ENCODE measurements around the gene COQ2. TPM values are rescaled to one million over a fixed set of nuclear protein-coding genes. Genes with fewer than 3 reads are reported as not detected.

The COQ2 gene
- total and polyA plus RNA-seq, 7 donors, result 5.6 to 16.8 (median 7.8) TPM

DNA sequence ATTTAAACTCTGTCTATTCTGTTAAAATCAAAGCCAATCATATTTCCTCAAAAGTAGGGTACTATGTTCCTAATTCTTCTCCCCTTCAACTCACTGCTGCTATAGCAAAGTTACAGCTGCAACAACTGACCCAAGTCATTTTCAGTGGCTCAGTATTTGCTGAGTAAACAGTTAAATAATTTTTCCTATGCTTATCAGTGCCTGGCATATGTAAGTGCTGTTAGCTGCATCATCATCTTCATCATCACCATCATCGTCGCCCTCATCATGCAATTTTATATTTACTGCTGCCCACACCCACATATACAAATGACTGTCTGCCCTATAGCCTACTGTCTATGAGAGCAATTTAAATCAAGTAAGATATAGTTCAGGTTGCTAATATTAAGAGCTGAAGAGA, 21.9 kb downstream of the COQ2 start:
- no peak for DNase-seq
- 22 to 69% methylated on average over 2 of the region's 2 CpGs for WGBS, 2 donors
- no peaks in the 10 kb centered on the region for H3K9me3 ChIP-seq
- H3K27me3 ChIP-seq, result no peaks in the 10 kb centered on the region
- no peak overlapping the region for H3K4me3 ChIP-seq
- no peak for TF ChIP-seq EP300 (IDR thresholded peaks at IDR 0.05)
- TF ChIP-seq POLR2AphosphoS5 (IDR thresholded peaks at IDR 0.05), result no peak
- no peak overlapping the region for H3K27ac ChIP-seq
- intact Hi-C loops (cut with DNase I), result no loop called here
- peaks cover 0 to 7% (median 3%) of the 10 kb centered on the region in 4 donors for H3K4me1 ChIP-seq
- H3K36me3 ChIP-seq, result peaks cover 0 to 26% (median 0%) of the 10 kb centered on the region in 4 donors

- 19 to 73% methylated on average over 5 of the region's 5 CpGs for WGBS, 2 donors
- no peaks in the 10 kb centered on the region for H3K9me3 ChIP-seq
- DNase-seq, result no peak
- no peak overlapping the region for H3K4me3 ChIP-seq
- no peak overlapping the region for H3K27ac ChIP-seq
- no peaks in the 10 kb centered on the region for H3K27me3 ChIP-seq
- peaks cover 0 to 19% (median 0%) of the 10 kb centered on the region in 4 donors for H3K36me3 ChIP-seq
- peaks cover 0 to 18% (median 10%) of the 10 kb centered on the region in 4 donors for H3K4me1 ChIP-seq
- intact Hi-C loops (cut with DNase I), result no loop called here
- TF ChIP-seq CTCF (IDR thresholded peaks at IDR 0.05) (no peak), POLR2AphosphoS5 (IDR thresholded peaks at IDR 0.05) (no peak), POLR2A (IDR thresholded peaks at IDR 0.05) (no peak), EP300 (IDR thresholded peaks at IDR 0.05) (no peak)
Observed at GRCh38 chr4:83261307-83261706, 23.3 kb downstream of the COQ2 start.

GRCh38 chr4:83259586-83259985, 25.0 kb downstream of the COQ2 start:
- H3K36me3 ChIP-seq, result peaks cover 0 to 19% (median 0%) of the 10 kb centered on the region in 4 donors
- WGBS, 2 donors, result 99 to 100% methylated on average over 1 of the region's 1 CpG
- no peak for DNase-seq
- H3K4me3 ChIP-seq, result no peak overlapping the region
- intact Hi-C loops (cut with DNase I), result loop anchor here (2.0 kb wide), 1 partner anchor 797 kb away; no protein-coding TSS in a partner anchor
- no peaks in the 10 kb centered on the region for H3K27me3 ChIP-seq
- H3K27ac ChIP-seq, result no peak overlapping the region
- peaks cover 0 to 30% (median 21%) of the 10 kb centered on the region in 4 donors for H3K4me1 ChIP-seq
- no peak for TF ChIP-seq POLR2A (IDR thresholded peaks at IDR 0.05)
- TF ChIP-seq CTCF (IDR thresholded peaks at IDR 0.05), result no peak
- TF ChIP-seq EP300 (IDR thresholded peaks at IDR 0.05), result no peak
- no peak for TF ChIP-seq POLR2AphosphoS5 (IDR thresholded peaks at IDR 0.05)
- no peaks in the 10 kb centered on the region for H3K9me3 ChIP-seq

DNA sequence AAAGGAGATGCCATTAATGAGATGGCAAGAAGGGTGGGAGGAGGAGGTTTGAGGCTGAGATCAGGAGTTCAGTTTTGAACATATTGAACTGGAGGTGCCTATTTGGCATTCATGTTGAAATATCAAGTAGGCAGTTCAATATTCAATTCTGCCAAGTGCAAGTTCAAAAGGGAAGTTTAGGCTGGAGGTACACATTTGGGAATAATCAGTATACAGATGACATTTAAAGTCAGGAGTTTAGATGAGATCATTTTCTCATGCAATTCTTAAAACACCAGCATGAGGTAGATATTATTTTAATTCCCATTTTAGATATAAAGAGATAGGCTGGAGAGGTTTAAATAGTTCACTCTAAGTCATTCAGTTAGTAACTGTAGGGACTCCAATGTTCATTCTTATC, 26.1 kb downstream of the COQ2 start:
- Histone ChIP-seq H3K4me3 (no peak overlapping the region), H3K27ac (peak overlapping the region in 1 of 4 donors; percentile 30), H3K27me3 (no peaks in the 10 kb centered on the region), H3K9me3 (no peaks in the 10 kb centered on the region), H3K36me3 (peaks cover 0 to 15% (median 0%) of the 10 kb centered on the region in 4 donors), H3K4me1 (peaks cover 0 to 30% (median 21%) of the 10 kb centered on the region in 4 donors)
- no peak for DNase-seq
- intact Hi-C loops (cut with DNase I), result loop anchor here (2.0 kb wide), 1 partner anchor 796 kb away; no protein-coding TSS in a partner anchor
- TF ChIP-seq CTCF (IDR thresholded peaks at IDR 0.05) (no peak), EP300 (IDR thresholded peaks at IDR 0.05) (no peak), POLR2A (IDR thresholded peaks at IDR 0.05) (no peak), POLR2AphosphoS5 (IDR thresholded peaks at IDR 0.05) (no peak)

DNA sequence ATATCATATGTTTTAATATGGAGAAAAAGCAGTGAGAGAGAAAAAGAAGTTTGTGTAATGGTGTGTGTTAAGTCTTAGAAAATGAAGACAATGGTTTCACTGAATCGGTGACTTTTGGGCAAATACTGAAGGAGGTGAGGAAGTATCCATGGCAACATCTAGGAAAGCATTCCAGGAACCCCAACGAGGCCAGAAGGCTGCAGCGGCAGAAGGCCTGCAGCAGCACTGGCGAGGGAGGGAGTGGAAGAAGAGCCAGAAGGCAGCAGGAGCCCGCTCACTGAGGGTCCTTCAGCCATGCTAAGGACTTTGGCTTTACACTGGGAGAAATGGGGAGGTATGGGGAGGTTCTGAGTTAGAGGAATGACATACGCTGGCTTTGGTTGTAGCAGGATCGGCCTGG, 26.8 kb downstream of the COQ2 start:
- TF ChIP-seq POLR2AphosphoS5 (IDR thresholded peaks at IDR 0.05), result no peak
- no peak for TF ChIP-seq POLR2A (IDR thresholded peaks at IDR 0.05)
- no peak for TF ChIP-seq EP300 (IDR thresholded peaks at IDR 0.05)
- TF ChIP-seq CTCF (IDR thresholded peaks at IDR 0.05), result no peak
- intact Hi-C loops (cut with DNase I), result loop anchor here (2.0 kb wide), 1 partner anchor 795 kb away; no protein-coding TSS in a partner anchor
- no peak for DNase-seq
- Histone ChIP-seq H3K36me3 (peaks cover 0 to 11% (median 0%) of the 10 kb centered on the region in 4 donors), H3K27me3 (no peaks in the 10 kb centered on the region), H3K4me1 (peaks cover 0 to 30% (median 21%) of the 10 kb centered on the region in 4 donors), H3K4me3 (no peak overlapping the region), H3K27ac (peak overlapping the region in 3 of 4 donors; percentile 30 to 77 (median 59)), H3K9me3 (no peaks in the 10 kb centered on the region)
- WGBS, 2 donors, result 91 to 94% methylated on average over 7 of the region's 7 CpGs

Measured in sigmoid colon (tissue), 7 donors.